DOHH2 (cell line): ENCODE measurements around the gene FHOD3.

Source experiments
- CTCF ChIP-seq: fragments of 200-600 bp; sonication (generic); IDR thresholded peaks from one replicate; pipeline ENCODE4 v1.5.1; 2014; ENCODE audit warnings: antibody characterized with exemption, mild to moderate bottlenecking, low read depth, low read length; ENCODE audit not compliant: poor library complexity, severe bottlenecking
- EZH2phosphoT487 ChIP-seq: fragments of 200-600 bp; sonication (generic); IDR thresholded peaks from 2 replicates; pipeline ENCODE4 v1.6.1; 2017; ENCODE audit warnings: borderline replicate concordance, mild to moderate bottlenecking, antibody characterized with exemption, low read length, moderate library complexity, mixed read lengths

DNA sequence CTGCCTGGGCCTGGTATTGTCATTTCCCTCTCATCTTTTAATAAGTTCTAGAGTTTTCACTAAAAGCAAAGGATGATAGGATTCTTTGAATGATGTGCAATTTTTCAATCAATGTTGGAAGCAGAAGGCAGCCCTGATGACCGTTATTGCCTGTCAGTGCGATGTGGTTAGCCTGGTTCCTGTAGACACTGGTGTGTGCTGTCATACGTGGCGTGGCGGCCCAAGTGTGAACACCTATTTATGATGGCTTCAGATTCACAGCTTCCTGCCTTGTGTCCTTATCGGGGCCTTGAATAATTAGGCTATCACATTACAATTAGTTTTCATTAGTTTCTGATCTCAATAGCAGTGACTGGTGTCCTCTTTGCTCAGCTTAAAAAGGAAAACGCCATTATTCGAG is 312.7 kb downstream of the FHOD3 start:
- TF ChIP-seq CTCF (no peak), EZH2phosphoT487 (no peak)
